ENCODE data around the gene NAA38. TPM values are rescaled to one million over a fixed set of nuclear protein-coding genes. Genes with fewer than 3 reads are reported as not detected.

NAA38 gene
- 95.4 and 120 TPM in 2 replicates for total RNA-seq

- DNase-seq (ENCODE audit: low read depth, low spot score): peak; percentile 99
Observed at GRCh38 chr17:7856811-7857712, at the start of gene NAA38. TSS of gene NAA38 (minus strand) at chr17:7857559. CDS start at chr17:7857463, 96 bp downstream.

GRCh38 chr17:7903154-7904103, 46.1 kb upstream of the NAA38 start:
- no peak for DNase-seq (ENCODE audit: low read depth, low spot score)

GRCh38 chr17:7897773-7898172, 40.4 kb upstream of the NAA38 start:
- no peak for DNase-seq (ENCODE audit: low read depth, low spot score)

GRCh38 chr17:7897090-7897489, 39.7 kb upstream of the NAA38 start:
- DNase-seq (ENCODE audit: low read depth, low spot score): no peak

GRCh38 chr17:7894866-7895265, 37.5 kb upstream of the NAA38 start:
- no peak for DNase-seq (ENCODE audit: low read depth, low spot score)

- DNase-seq (ENCODE audit: low read depth, low spot score): no peak
Observed at GRCh38 chr17:7894226-7894625, 36.9 kb upstream of the NAA38 start.

GRCh38 chr17:7893187-7893880, 36.0 kb upstream of the NAA38 start:
- no peak for DNase-seq (ENCODE audit: low read depth, low spot score)

GRCh38 chr17:7889166-7889955, 32.0 kb upstream of the NAA38 start:
- DNase-seq (ENCODE audit: low read depth, low spot score): peak; percentile 81

GRCh38 chr17:7888184-7888920, 31.0 kb upstream of the NAA38 start, which contains the start of gene CHD3:
TSS of gene CHD3 (plus strand) at chr17:7888789. CDS start at chr17:7889001, 212 bp downstream.
- DNase-seq (ENCODE audit: low read depth, low spot score): no peak

GRCh38 chr17:7887482-7888183, 30.3 kb upstream of the NAA38 start:
- DNase-seq (ENCODE audit: low read depth, low spot score): peak; percentile 94

GRCh38 chr17:7887038-7887481, 29.7 kb upstream of the NAA38 start:
- no peak for DNase-seq (ENCODE audit: low read depth, low spot score)

- DNase-seq (ENCODE audit: low read depth, low spot score): no peak
Observed at GRCh38 chr17:7886227-7887037, 29.1 kb upstream of the NAA38 start.

GRCh38 chr17:7885367-7886226, 28.2 kb upstream of the NAA38 start:
- no peak for DNase-seq (ENCODE audit: low read depth, low spot score)

- DNase-seq (ENCODE audit: low read depth, low spot score): no peak
Observed at GRCh38 chr17:7884581-7885366, 27.4 kb upstream of the NAA38 start.

GRCh38 chr17:7883781-7884386, 26.5 kb upstream of the NAA38 start:
- DNase-seq (ENCODE audit: low read depth, low spot score): no peak

GRCh38 chr17:7882629-7883028, 25.3 kb upstream of the NAA38 start:
- DNase-seq (ENCODE audit: low read depth, low spot score): no peak

Data from pulmonary artery endothelial cell (primary cell).